Peyer's patch (tissue), 4 donors: ENCODE measurements around the gene SZRD1.

Experiments
- CTCF ChIP-seq, 6 experiments: fragments of 450-650 bp in 4 of 6; fragments of 200-600 bp in 2 of 6; sonication (generic) in 1 of 6; IDR thresholded peaks; one replicate each; pipeline ENCODE4 v1.5.1; 2017 to 2019; ENCODE audit warnings: antibody characterized with exemption in 6 of 6, mild to moderate bottlenecking in 3 of 6, moderate library complexity in 1 of 6
- POLR2A ChIP-seq, 2 donors: fragments of 450-650 bp; IDR thresholded peaks; one replicate each; pipeline ENCODE4 v1.5.1; 2017; ENCODE audit warnings: antibody characterized with exemption in 2 of 2, mild to moderate bottlenecking in 2 of 2, moderate library complexity in 2 of 2

DNA sequence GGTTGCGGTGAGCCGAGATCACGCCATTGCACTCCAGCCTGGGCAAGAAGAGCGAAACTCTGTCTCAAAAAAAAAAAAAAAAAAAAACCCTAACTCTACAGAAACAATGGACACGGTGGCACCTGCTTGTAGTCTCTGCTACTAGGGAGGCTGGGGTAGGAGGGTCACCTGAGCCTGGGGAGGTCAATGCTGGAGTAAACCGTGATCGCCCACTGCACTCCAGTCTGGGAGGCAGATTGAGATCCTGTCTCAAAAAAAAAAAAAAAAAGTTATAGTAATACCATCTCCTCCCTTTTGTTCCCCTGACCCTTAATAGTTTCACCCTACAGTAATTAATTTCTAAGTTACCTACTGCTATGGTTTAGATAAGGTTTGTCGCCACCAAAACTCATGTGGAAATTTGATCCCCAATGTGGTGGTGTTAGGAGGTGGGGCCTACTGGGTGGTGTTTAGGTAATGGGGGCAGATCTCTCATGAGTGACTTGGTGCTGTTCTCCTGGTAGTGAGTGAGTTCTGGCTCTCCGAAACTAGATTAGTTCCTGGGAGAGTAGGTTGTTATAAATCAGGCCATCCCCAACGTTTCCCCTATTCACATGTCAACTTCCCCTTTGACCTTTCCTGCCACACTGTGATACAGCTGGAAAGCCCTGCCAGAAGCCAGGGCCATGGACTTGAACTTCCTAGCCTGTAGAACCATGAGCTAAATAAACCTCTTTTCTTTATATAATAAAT, 24.5 kb upstream of the SZRD1 start:
- TF ChIP-seq CTCF (IDR thresholded peaks at IDR 0.05): no peak
- TF ChIP-seq POLR2A (IDR thresholded peaks at IDR 0.05): no peak
